Germinal center (tissue), 1 donor: Measurements from ENCODE around the gene MYO18B.
A peak's percentile ranks its signal among the peaks of the same experiment; 100 is the strongest.
"Not testable (repeated sequence)": the region's sequence is repeated elsewhere in the genome, so short reads cannot be mapped to it uniquely, and the experiment has no call there.

ENCODE experiments used
- DNase-seq: peaks from one replicate; pipeline ENCODE4 v3.0.0; 2012; ENCODE audit warnings: mixed read lengths, low spot score

The MYO18B gene

GRCh38 chr22:25942856-25943411 lies 200.9 kb downstream of the MYO18B start:
- no peak for DNase-seq

GRCh38 chr22:25950111-25950510 lies 208.1 kb downstream of the MYO18B start:
- DNase-seq = no peak

GRCh38 chr22:25953276-25953675 lies 211.3 kb downstream of the MYO18B start:
- no peak for DNase-seq

- no peak for DNase-seq
Measured at GRCh38 chr22:25953919-25954318, 211.9 kb downstream of the MYO18B start.

GRCh38 chr22:25955323-25955722 lies 213.3 kb downstream of the MYO18B start:
- no peak for DNase-seq

- DNase-seq = no peak
Measured at GRCh38 chr22:25956801-25957200, 214.8 kb downstream of the MYO18B start.

- no peak for DNase-seq
Measured at GRCh38 chr22:25959818-25960774, 218.1 kb downstream of the MYO18B start.

- no peak for DNase-seq
Measured at GRCh38 chr22:25961699-25962098, 219.7 kb downstream of the MYO18B start.

- DNase-seq = no peak
Measured at GRCh38 chr22:25962711-25963110, 220.7 kb downstream of the MYO18B start.

GRCh38 chr22:25964961-25965730 lies 223.2 kb downstream of the MYO18B start:
- no peak for DNase-seq

GRCh38 chr22:25966448-25966913 lies 224.5 kb downstream of the MYO18B start:
- no peak for DNase-seq

- no peak for DNase-seq
Measured at GRCh38 chr22:25969286-25969685, 227.3 kb downstream of the MYO18B start.

GRCh38 chr22:25969901-25970300 lies 227.9 kb downstream of the MYO18B start:
- no peak for DNase-seq

GRCh38 chr22:25970374-25970911 lies 228.5 kb downstream of the MYO18B start:
- no peak for DNase-seq

- no peak for DNase-seq
Measured at GRCh38 chr22:25970999-25971811, 229.2 kb downstream of the MYO18B start.

- no peak for DNase-seq
Measured at GRCh38 chr22:25972397-25972796, 230.4 kb downstream of the MYO18B start.

- no peak for DNase-seq
Measured at GRCh38 chr22:25976356-25976755, 234.4 kb downstream of the MYO18B start.

- no peak for DNase-seq
Measured at GRCh38 chr22:25979968-25980367, 238.0 kb downstream of the MYO18B start.

- not testable (repeated sequence) for DNase-seq
Measured at GRCh38 chr22:25984911-25985310, 242.9 kb downstream of the MYO18B start.

- peak; percentile 27 for DNase-seq
Measured at GRCh38 chr22:25987948-25988347, 246.0 kb downstream of the MYO18B start.

GRCh38 chr22:25990940-25991339 lies 249.0 kb downstream of the MYO18B start:
- no peak for DNase-seq
